ENCODE data around the gene LEO1. TPM values are rescaled to one million over a fixed set of nuclear protein-coding genes. Genes with fewer than 3 reads are reported as not detected.

Gene LEO1
- total RNA-seq, 1 experiment from 2014 or later, result 16.9 TPM

DNA sequence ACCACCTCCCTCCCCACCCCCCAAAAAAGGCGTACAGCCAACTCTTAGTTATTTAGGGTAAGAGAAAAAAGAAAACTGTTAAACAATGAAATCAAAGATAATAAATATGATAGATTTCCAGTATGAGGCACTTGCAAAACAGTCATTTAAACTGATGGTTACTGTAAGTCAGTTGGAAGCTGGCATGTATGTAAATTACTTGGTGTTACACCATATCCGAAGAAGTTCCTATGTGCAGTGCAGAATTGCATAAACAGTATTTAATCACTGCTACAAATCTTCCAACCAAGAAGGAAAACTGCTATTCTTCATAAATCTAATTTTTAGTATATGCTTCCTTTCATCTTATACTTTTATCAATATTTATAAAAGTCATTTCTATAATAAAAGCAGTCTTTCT lies 62.0 kb downstream of the LEO1 start:
- Histone ChIP-seq H4K20me1 (ENCODE audit: insufficient read depth, low read depth, low read length) (no peaks in the 10 kb centered on the region), H3K4me3 (ENCODE audit: low read length) (no peak overlapping the region), H3K79me2 (ENCODE audit: low read length) (no peaks in the 10 kb centered on the region), H3K27ac (ENCODE audit: low read length) (no peak overlapping the region), H3K9me2 (replicated peaks; ENCODE audit: insufficient read depth, low read length) (no peaks in the 10 kb centered on the region), H2AFZ (ENCODE audit: low read length) (no peak overlapping the region), H3K9me3 (ENCODE audit: low read length) (no peaks in the 10 kb centered on the region), H3K4me1 (ENCODE audit: low read length) (peaks cover 13% of the 10 kb centered on the region), H3K4me2 (ENCODE audit: low read depth, low read length, poor library complexity, severe bottlenecking) (no peak overlapping the region), H3K27me3 (ENCODE audit: low read length) (no peaks in the 10 kb centered on the region), H3K36me3 (ENCODE audit: insufficient read depth, low read length) (0 out of 2 replicates have a peak, but pooled peaks cover 2% of the 10 kb centered on the region), H3K9ac (ENCODE audit: low read length) (no peak overlapping the region)
- DNase-seq, result no peak

DNA sequence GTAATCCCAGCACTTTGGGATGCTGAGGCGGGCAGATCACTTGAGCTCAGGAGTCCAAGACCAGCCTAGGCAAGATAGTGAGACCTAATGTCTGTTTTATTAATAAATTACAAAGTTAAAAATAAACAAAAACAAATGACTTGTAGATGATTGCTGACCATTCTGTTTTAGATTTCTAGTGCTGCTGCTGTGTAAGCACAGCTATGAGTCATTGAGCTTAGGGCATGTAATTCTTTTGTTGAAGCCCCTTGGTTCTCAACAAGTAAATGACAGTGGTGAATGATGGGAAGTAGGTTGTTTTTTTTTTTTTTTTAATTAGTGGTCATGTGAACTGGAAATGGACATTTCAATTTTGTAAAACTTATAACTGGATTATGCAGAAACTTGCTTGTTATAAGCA lies 63.3 kb downstream of the LEO1 start:
- Histone ChIP-seq H3K9ac (ENCODE audit: low read length) (no peak overlapping the region), H3K27ac (ENCODE audit: low read length) (no peak overlapping the region), H2AFZ (ENCODE audit: low read length) (no peak overlapping the region), H3K9me2 (replicated peaks; ENCODE audit: insufficient read depth, low read length) (no peaks in the 10 kb centered on the region), H3K27me3 (ENCODE audit: low read length) (no peaks in the 10 kb centered on the region), H4K20me1 (ENCODE audit: insufficient read depth, low read depth, low read length) (no peaks in the 10 kb centered on the region), H3K36me3 (ENCODE audit: insufficient read depth, low read length) (no peaks in the 10 kb centered on the region), H3K9me3 (ENCODE audit: low read length) (no peaks in the 10 kb centered on the region), H3K4me1 (ENCODE audit: low read length) (peaks cover 13% of the 10 kb centered on the region), H3K4me2 (ENCODE audit: low read depth, low read length, poor library complexity, severe bottlenecking) (no peak overlapping the region), H3K4me3 (ENCODE audit: low read length) (no peak overlapping the region), H3K79me2 (ENCODE audit: low read length) (no peaks in the 10 kb centered on the region)
- no peak for DNase-seq

DNA sequence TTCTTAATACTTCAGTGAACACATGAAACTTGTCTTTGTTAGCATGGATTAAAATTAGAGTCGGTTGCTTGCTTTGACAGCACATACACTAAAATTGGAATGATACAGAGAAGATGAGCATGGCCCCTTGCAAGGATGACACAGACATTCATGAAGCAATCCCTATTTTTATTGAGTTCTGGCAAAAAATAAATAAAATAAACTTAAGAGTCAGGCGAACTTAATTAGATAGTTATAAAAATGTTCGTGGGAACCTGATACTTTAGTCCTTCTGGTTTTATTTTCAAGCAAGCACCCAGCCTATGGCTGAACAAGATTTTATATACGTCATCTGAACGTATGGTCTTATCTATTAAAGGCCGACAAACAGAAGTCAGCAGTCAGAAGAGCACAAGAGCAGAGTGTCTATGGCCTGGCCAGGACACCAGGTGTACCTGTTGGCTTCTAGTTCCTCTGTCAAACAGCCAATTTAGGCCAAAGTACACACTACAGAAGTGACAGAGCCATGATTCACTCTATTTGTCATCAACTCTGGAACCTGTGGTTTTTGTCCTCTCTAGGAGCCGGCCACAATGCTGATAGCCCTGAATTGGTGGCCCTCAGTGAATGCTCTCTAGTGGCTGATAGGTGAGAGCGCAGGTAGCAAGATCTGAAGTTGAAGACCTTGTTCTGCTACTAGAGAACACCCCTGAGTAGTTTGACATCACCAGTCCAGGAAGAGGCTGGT lies 64.3 kb downstream of the LEO1 start:
- DNase-seq, result no peak

DNA sequence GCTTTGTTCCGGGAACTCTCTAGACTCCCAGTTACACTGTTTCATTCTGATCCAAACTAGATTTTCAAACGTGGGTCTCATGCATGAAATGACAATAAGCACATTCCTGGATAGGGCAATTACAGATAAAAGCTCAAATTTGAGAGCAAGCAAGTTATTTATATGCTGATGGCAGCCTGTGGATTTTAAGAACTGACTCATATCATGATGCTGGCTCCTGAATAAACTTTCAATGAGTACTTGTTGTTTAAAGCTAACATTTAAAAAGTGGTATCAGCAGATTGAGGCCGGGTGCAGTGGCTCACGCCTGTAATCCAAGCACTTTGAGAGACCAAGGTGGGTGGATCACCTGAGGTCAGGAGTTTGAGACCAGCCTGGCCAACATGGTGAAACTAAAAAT lies 66.6 kb downstream of the LEO1 start:
- Histone ChIP-seq H3K9me2 (replicated peaks; ENCODE audit: insufficient read depth, low read length) (no peaks in the 10 kb centered on the region), H3K9ac (ENCODE audit: low read length) (no peak overlapping the region), H3K4me2 (ENCODE audit: low read depth, low read length, poor library complexity, severe bottlenecking) (no peak overlapping the region), H3K79me2 (ENCODE audit: low read length) (no peaks in the 10 kb centered on the region), H3K36me3 (ENCODE audit: insufficient read depth, low read length) (peaks cover 5% of the 10 kb centered on the region; the same call in 1 of the 2 replicates), H3K27ac (ENCODE audit: low read length) (no peak overlapping the region), H3K4me1 (ENCODE audit: low read length) (peaks cover 13% of the 10 kb centered on the region), H4K20me1 (ENCODE audit: insufficient read depth, low read depth, low read length) (no peaks in the 10 kb centered on the region), H3K27me3 (ENCODE audit: low read length) (no peaks in the 10 kb centered on the region), H2AFZ (ENCODE audit: low read length) (no peak overlapping the region), H3K4me3 (ENCODE audit: low read length) (no peak overlapping the region), H3K9me3 (ENCODE audit: low read length) (no peaks in the 10 kb centered on the region)
- no peak for DNase-seq

More for the DNA sequence above, 64.3 kb downstream of the LEO1 start:
- no peak overlapping the region for H3K27ac ChIP-seq (ENCODE audit: low read length)
- no peak overlapping the region for H3K4me3 ChIP-seq (ENCODE audit: low read length)
- no peaks in the 10 kb centered on the region for H3K9me3 ChIP-seq (ENCODE audit: low read length)
- H3K4me2 ChIP-seq (ENCODE audit: low read depth, low read length, poor library complexity, severe bottlenecking), result no peak overlapping the region
- no peak overlapping the region for H2AFZ ChIP-seq (ENCODE audit: low read length)
- H3K4me1 ChIP-seq (ENCODE audit: low read length), result peaks cover 13% of the 10 kb centered on the region
- H3K27me3 ChIP-seq (ENCODE audit: low read length), result no peaks in the 10 kb centered on the region
- no peaks in the 10 kb centered on the region for H4K20me1 ChIP-seq (ENCODE audit: insufficient read depth, low read depth, low read length)
- H3K36me3 ChIP-seq (ENCODE audit: insufficient read depth, low read length), result no peaks in the 10 kb centered on the region
- H3K9ac ChIP-seq (ENCODE audit: low read length), result no peak overlapping the region
- no peaks in the 10 kb centered on the region for H3K9me2 ChIP-seq (replicated peaks; ENCODE audit: insufficient read depth, low read length)
- H3K79me2 ChIP-seq (ENCODE audit: low read length), result no peaks in the 10 kb centered on the region

DNA sequence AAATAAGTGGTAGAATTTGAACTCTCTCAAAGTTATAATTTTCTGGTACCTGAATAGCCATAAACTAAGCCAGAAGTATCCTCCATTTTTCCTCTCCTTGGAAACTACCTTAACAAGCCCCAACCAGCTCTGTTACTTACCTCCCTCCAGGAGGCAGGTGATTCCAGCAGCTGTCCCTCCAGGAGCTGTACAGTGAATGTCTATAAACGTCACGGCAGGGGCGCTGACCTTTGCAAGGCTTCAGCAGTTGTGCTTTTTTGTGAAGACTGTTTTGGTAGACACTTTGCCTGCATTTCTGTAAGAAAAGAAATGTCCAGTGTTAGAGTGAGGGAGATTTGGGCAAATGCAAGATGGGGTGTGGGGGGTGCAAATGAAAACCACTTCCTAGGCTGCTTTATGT lies 67.2 kb downstream of the LEO1 start:
- Histone ChIP-seq H3K79me2 (ENCODE audit: low read length) (no peaks in the 10 kb centered on the region), H3K9me2 (replicated peaks; ENCODE audit: insufficient read depth, low read length) (no peaks in the 10 kb centered on the region), H3K27me3 (ENCODE audit: low read length) (no peaks in the 10 kb centered on the region), H3K36me3 (ENCODE audit: insufficient read depth, low read length) (peaks cover 5% of the 10 kb centered on the region; the same call in 1 of the 2 replicates), H3K27ac (ENCODE audit: low read length) (no peak overlapping the region), H3K4me3 (ENCODE audit: low read length) (no peak overlapping the region), H4K20me1 (ENCODE audit: insufficient read depth, low read depth, low read length) (no peaks in the 10 kb centered on the region), H3K4me2 (ENCODE audit: low read depth, low read length, poor library complexity, severe bottlenecking) (no peak overlapping the region), H2AFZ (ENCODE audit: low read length) (no peak overlapping the region), H3K9me3 (ENCODE audit: low read length) (no peaks in the 10 kb centered on the region), H3K9ac (ENCODE audit: low read length) (no peak overlapping the region), H3K4me1 (ENCODE audit: low read length) (peaks cover 13% of the 10 kb centered on the region)
- no peak for DNase-seq

DNA sequence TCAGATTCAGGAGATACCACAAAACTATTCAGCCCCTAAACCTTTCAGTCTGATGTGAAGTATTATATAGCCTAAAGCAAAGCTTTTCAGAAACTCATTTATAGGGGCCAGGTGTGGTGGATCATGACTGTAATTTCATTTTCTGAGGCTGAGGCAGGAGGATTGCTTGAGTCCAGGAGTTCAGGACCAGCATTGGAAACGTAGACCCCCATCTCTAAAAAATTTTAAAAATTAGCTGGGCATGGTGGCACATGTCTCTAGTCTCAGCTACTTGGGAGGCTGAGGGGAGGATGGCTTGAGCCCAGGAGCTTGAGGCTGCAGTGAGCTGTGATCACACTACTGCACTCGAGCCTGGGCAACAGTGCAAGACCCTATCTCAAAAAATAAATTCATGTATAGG lies 82.1 kb downstream of the LEO1 start:
- H3K9ac ChIP-seq (ENCODE audit: low read length), result no peak overlapping the region
- no peak for DNase-seq
- no peaks in the 10 kb centered on the region for H3K9me2 ChIP-seq (replicated peaks; ENCODE audit: insufficient read depth, low read length)
- no peaks in the 10 kb centered on the region for H3K79me2 ChIP-seq (ENCODE audit: low read length)
- H3K27me3 ChIP-seq (ENCODE audit: low read length), result no peaks in the 10 kb centered on the region
- H3K4me1 ChIP-seq (ENCODE audit: low read length), result no peaks in the 10 kb centered on the region
- no peak overlapping the region for H2AFZ ChIP-seq (ENCODE audit: low read length)
- no peaks in the 10 kb centered on the region for H3K36me3 ChIP-seq (ENCODE audit: insufficient read depth, low read length)
- no peak overlapping the region for H3K4me2 ChIP-seq (ENCODE audit: low read depth, low read length, poor library complexity, severe bottlenecking)
- H4K20me1 ChIP-seq (ENCODE audit: insufficient read depth, low read depth, low read length), result no peaks in the 10 kb centered on the region
- H3K27ac ChIP-seq (ENCODE audit: low read length), result no peak overlapping the region
- H3K9me3 ChIP-seq (ENCODE audit: low read length), result no peaks in the 10 kb centered on the region
- H3K4me3 ChIP-seq (ENCODE audit: low read length), result no peak overlapping the region

DNA sequence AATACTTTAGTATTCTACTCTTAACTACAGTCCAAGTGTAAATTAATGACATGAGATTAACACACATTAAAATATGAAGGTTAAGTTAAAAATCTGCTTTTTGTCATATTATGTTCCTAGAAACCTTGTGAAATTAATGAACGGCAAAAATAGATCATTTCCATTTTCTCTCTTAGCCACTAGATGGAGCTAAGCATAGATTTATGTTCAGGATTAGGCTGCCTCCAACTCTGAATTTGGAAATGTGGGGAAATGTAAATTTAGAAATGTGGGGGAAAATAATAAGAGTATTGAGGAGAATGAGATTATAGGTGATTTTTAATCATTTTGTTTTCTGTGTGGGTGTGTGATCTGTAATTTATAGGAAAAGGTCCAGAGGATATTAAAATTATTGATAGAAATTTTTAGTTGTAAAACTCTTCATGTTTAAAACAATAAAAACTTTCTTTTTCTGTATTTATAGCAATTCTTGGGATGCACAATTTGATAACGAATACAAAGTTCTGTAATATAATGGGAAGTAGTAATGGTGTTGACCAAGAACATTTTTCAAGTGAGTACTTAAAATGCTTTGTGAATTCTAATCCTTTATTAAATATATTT lies 82.9 kb downstream of the LEO1 start:
- H3K4me2 ChIP-seq (ENCODE audit: low read depth, low read length, poor library complexity, severe bottlenecking), result no peak overlapping the region
- DNase-seq, result peak; percentile 71

More for the DNA sequence above, 82.9 kb downstream of the LEO1 start:
- no peaks in the 10 kb centered on the region for H3K27me3 ChIP-seq (ENCODE audit: low read length)
- no peak overlapping the region for H2AFZ ChIP-seq (ENCODE audit: low read length)
- no peak overlapping the region for H3K27ac ChIP-seq (ENCODE audit: low read length)
- no peaks in the 10 kb centered on the region for H3K36me3 ChIP-seq (ENCODE audit: insufficient read depth, low read length)
- H3K9me3 ChIP-seq (ENCODE audit: low read length), result no peaks in the 10 kb centered on the region
- no peaks in the 10 kb centered on the region for H3K79me2 ChIP-seq (ENCODE audit: low read length)
- H4K20me1 ChIP-seq (ENCODE audit: insufficient read depth, low read depth, low read length), result no peaks in the 10 kb centered on the region
- H3K4me3 ChIP-seq (ENCODE audit: low read length), result no peak overlapping the region
- no peak overlapping the region for H3K9ac ChIP-seq (ENCODE audit: low read length)
- H3K4me1 ChIP-seq (ENCODE audit: low read length), result no peaks in the 10 kb centered on the region
- H3K9me2 ChIP-seq (replicated peaks; ENCODE audit: insufficient read depth, low read length), result no peaks in the 10 kb centered on the region
